SU-DHL-6 (cell line): ENCODE measurements around the gene PKDCC.

ENCODE experiments used
- EZH2phosphoT487 ChIP-seq: fragments of 200-600 bp; sonication (generic), shearing (Covaris generic); conservative IDR thresholded peaks from 2 replicates; pipeline ENCODE4 v1.6.1; 2018; ENCODE audit warnings: mild to moderate bottlenecking, antibody characterized with exemption, low read length, moderate library complexity, mixed read lengths
- TF ChIP-seq, protein P1 (sequence below): fragments of 200-600 bp; sonication (generic); IDR thresholded peaks from one replicate; pipeline ENCODE4 v1.5.1; 2017; ENCODE audit warnings: antibody characterized with exemption, mild to moderate bottlenecking, low read length, moderate library complexity; ENCODE audit not compliant: insufficient read depth, poor library complexity, severe bottlenecking

DNA sequence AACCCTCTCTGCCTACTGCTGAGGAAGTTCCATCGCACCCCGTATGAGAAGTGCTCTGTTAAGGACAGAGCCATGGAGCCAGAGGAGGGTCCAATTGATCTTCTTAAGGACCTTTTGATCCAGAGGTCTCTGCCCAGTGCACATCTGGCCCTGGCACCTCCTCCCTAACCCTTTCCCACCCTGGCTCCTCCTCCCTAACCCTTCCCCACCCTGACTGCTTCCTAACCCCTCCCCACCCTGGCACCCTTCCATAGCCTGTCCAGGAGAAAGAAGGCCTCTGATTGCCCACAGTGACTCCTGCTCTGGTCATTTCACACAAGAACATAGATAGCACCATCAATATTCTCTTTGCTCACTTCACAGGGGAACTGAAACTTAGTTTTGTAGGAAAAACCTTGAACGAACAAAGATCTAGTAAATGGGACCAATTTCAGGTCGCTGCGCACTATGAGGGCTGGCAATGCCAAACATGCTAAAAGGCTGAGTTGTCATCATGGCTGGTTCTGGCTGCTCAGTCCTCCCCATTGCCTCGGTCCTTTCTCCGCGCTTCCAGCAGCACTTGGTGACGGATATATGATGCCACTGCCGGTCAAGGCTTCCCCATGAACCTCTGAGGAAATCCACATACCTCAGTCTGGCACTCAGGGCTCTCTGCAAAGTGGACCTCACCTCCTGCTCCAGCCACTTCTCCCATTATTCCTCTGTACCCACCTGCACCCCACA, 49.2 kb downstream of the PKDCC start:
- TF ChIP-seq, protein P1, sequence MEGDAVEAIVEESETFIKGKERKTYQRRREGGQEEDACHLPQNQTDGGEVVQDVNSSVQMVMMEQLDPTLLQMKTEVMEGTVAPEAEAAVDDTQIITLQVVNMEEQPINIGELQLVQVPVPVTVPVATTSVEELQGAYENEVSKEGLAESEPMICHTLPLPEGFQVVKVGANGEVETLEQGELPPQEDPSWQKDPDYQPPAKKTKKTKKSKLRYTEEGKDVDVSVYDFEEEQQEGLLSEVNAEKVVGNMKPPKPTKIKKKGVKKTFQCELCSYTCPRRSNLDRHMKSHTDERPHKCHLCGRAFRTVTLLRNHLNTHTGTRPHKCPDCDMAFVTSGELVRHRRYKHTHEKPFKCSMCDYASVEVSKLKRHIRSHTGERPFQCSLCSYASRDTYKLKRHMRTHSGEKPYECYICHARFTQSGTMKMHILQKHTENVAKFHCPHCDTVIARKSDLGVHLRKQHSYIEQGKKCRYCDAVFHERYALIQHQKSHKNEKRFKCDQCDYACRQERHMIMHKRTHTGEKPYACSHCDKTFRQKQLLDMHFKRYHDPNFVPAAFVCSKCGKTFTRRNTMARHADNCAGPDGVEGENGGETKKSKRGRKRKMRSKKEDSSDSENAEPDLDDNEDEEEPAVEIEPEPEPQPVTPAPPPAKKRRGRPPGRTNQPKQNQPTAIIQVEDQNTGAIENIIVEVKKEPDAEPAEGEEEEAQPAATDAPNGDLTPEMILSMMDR = no peak
- no peak for TF ChIP-seq EZH2phosphoT487
